ENCODE measurements around the gene CYB561.

CYB561 gene

DNA sequence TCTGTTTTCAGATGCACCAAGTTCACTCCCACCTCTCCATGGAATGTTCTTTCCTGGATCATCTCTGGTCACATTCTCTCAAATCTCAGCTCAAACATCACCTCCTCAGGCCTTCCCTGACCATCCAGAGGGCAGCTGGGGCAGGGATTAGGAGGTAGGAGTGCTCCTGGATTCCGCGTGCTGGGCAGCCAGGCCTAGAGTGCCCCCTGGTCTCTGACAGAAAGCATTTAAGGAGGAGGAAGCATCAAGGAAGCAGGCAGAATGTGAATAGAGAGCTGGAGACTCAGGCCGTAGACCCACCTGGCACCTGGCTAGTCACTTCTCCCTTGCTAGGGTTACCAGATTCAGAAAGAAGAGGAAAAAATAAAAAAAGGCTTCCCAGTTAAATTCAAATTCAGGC lies 2.5 kb upstream of the CYB561 start:
- FAIRE-seq: no peak

DNA sequence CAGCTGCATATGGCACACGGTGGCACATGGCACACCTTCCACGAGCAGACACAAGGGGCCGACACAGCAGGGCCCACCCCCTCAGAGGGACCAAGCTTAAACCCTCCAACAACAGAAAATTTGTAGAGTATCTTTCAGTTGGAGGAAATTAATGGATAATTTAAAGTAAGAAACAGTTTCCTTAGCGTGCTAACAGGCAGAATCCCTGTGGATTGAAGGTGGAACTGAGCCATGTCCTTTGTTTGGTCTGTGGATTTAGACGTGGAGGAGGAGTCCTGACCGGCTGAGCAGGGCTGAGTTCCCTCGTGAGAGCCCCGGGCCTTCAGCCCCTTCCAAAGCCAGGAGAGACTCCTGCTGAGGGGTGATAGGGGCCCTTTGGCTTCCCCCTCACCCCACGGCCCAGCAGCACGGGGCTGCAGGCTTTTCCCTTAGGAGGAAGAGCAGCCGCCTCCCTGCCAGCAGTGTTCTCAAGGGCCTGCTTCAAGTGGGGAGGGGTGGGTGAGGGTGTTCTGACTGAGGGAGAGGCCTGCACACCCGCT lies 1.4 kb upstream of the CYB561 start:
- FAIRE-seq: no peak

DNA sequence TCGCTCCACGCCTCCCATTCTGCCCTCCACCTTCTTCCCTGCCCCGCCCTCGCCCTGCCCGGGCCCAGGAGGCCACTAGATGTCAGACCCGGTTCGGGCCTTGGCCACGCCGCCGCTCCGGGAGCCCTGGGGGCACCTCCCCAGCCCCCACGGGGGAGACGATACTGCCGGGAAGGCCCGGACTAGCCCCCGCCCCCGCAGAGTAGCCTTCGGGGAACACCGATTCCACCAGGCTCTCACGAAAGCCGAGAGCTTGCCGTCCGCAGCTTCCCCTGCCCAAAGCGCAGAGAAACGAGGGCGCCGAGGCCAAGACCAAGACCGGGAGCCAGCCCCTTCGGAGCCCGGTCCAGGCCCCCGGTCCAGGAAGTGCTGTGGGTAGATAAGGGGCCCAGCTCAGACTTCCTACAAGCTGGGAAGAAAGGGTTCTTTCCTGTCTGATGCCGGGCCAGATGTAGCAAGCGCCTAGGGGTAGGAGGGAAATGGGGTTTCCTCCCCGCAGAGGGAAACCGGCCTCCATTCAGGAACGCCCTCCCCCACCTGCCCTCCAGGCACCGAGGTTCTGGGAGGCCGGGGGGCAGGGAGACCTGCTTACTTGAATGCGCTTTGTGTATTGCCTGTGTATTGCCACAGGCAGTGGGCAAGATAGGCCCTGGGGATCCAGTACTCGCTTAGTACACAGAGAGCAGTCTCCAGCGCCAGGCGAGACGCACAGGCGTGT lies 806 bp upstream of the CYB561 start:
- no peak for FAIRE-seq

DNA sequence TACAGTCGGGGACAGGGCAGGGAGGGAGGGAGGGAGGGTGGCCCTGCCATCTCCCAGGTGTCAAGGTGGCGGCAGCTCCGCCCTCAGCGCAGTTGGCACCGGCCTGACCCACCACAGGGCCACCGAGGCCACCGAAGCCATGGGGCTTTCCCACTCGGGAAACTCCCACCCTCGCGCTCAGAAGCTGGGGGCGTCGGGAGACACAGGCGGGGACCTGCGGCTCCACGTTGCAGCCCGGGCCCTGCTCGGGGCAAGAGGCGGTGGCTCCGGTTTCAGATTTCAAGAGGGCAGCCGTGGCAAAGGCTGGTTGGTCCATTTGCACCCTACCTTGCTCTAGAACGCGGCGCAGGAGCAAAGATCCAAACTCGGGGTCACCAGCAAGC lies 544 bp downstream of the CYB561 start:
- no peak for FAIRE-seq

DNA sequence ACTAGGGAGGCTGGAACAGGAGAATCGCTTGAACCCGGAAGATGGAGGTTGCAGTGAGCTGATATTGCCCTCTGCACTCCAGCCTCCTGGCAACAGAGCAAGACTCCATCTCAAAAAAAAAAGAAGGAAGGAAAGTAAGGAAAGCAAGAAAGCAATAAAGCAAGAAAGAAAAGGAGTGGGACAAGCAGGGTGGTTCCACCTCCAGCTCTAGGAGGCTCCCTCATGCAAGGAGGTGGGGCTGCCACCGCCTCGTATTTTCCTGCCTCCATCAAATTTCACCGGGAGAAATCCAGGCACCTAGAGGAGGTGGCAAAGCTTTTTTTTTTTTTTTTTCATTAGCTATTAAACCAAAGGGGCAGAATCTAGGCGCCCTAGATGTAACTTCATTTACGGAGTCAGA lies 1.0 kb downstream of the CYB561 start:
- FAIRE-seq: no peak

DNA sequence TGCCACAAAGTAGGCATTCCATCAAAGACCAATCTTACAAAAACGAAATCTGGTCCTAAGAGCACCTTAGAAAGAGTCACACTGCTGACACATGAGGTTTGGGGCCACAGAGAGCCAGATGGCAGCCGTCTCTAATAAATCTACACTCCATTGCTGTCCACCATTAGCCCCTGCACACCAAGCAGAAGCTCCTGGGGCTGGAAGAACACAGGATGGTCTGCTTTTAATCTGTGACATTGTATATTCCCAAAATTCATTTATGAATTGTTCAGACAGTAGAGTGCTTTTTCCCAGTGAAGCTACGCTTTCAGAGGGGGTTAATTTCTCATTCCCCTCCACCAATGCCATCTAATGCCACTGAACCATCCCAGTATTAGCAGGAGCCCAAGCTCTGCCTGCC lies 1.6 kb downstream of the CYB561 start:
- no peak for FAIRE-seq

DNA sequence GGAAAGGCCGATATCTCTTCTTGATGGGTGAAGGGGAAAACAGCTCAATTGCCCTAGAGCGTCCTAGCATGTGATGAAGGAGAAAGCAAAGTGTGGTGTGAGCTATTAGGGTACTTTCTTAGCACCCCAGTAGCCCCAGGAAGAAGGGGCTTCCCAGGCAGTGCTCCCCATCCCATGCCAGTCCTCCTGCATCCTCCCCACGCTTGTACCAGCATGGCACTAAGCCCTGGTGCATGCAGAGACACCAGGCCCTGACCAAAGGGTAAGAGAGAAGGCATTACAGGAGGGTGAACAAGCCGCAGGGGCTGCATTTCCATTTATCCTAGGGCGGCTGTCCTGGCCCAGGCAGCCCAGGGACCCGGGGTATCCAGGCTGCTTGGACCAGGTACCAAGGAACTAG lies 3.1 kb downstream of the CYB561 start:
- no peak for FAIRE-seq

DNA sequence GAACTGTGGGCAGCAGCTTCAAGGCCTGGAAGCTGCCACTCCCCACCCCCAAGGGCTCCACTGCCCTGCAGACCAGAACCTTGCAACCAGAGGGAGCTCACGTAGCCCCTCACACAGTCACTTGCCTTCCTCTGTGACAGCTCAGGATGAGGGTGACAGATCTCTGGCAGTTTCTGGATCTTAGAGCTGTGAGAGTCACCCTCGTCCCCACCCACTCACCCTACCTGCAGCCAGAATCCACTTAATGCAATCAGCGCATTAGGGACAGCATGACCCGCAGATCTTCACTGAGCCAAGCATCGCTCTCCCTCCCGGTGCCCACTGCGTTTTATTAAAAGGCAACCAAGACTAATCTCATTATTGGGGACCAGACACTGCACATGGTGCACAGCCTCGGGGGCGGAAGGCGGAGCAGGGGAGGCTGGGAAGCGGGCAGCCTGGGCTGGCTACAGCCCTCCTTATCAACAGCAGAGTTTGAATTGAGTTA lies 3.5 kb downstream of the CYB561 start:
- no peak for FAIRE-seq

DNA sequence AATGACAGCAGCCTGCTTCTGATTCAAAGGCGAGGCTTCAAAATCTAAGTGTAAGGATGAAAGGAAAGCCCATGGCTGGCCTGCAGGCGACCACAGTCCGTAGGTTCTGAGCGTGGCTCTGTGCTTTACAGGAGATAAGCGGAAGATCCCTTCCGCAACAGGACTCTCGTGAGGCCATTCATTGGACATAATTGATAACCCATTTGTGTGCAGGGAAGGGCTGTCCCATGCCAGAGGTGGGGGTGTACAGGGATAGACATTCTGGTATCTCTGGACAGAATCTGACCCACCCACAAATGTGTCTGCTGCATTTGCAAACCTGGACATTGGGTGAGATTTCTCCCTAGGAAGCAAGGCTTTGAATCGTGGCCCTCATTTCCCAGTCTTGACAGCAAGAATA lies 4.0 kb downstream of the CYB561 start:
- FAIRE-seq: no peak

DNA sequence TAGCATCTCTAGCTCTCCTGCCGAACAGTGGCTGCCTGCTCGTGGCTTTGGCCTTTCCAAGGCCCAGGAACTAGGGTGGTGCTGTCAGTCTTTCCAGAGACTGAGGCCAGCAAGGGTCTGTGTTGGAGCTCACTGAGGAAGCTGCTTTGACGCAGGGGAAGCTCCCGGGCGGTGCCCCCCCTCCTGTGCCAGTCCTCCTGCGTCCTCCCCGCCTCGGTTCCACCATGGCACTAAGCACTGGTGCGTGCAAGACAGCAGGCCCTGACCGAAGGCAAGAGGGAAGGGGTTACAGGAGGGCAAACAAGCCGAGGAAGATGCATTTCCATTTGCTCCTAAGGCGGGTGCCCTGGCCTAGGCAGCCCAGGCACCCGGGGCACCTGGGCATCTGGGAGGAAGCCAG lies 4.5 kb downstream of the CYB561 start:
- no peak for FAIRE-seq

DNA sequence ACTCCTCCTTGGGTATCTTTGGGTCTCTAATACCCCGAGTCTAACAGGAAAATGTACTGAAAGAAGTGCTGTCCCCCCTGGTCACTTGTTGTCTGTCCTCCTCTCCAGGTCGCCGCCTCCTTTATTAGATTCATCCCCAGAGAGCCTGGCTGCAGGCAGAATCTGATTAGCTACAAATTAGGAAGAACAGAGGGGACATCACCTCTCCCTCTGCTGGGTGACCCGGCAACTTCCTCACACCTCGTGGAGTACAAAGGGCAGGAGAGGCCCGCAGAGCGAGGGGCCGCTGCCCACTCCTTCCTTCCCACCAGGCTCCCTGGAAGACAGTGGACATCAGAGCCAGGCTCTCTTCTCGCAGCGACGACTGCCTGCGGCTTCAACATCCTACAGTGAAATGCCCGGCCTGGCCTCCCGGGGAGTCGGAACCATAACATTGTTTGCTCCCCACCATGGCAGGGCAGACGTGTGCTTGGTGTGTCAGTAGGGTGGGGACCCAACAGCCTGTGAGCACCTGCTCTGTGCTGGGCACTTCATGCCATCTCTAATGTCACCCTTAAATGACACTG lies 5.3 kb downstream of the CYB561 start:
- FAIRE-seq: no peak

DNA sequence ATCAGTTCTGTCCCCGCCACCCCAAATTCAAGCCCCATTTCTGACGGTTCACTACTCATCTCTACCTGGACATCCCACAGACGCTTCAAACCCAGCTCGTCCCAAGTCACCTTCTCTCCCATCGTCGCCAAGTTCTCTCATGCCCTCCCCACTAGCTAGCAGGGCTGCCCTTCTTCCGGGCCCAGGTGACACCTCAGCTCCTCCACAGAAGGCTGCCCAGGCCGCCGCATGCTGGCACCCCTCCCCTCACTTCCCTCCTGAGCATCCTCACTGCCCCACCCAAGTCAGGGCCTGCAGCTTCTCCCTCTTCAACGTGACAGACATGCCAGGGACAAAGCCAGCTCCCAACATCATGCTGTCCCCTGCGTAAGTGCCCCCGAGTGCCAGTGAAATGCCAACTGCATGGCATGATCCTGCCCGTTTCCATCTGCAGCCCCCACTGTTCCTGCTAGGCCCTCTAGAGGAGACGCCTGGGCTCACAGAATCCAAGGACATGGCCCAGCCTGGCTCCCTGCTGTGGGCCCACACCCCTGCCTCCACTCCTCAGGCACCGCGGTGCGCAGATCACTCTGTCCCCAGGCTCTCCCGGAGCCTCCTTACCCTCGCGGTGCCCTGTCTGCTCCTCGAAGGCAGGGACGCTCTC lies 5.9 kb downstream of the CYB561 start:
- no peak for FAIRE-seq

DNA sequence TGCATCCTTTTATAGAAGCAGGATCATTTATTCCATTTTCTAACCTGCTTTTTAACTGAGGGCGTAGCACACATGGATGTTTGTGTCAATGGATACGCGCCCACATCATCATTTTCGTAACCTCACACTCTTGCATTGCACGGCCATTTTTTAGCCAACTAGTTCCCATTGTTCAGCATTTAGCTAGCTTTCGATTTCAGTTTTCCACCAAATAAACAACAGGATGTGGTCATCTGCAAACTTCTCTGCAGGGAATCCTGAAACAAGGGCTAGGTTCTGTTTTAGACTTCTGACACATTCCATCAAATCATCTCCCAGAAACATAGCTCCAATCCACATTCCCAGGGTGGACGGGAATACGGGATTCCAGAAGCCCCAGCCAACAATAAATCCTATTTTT lies 6.4 kb downstream of the CYB561 start:
- no peak for FAIRE-seq

DNA sequence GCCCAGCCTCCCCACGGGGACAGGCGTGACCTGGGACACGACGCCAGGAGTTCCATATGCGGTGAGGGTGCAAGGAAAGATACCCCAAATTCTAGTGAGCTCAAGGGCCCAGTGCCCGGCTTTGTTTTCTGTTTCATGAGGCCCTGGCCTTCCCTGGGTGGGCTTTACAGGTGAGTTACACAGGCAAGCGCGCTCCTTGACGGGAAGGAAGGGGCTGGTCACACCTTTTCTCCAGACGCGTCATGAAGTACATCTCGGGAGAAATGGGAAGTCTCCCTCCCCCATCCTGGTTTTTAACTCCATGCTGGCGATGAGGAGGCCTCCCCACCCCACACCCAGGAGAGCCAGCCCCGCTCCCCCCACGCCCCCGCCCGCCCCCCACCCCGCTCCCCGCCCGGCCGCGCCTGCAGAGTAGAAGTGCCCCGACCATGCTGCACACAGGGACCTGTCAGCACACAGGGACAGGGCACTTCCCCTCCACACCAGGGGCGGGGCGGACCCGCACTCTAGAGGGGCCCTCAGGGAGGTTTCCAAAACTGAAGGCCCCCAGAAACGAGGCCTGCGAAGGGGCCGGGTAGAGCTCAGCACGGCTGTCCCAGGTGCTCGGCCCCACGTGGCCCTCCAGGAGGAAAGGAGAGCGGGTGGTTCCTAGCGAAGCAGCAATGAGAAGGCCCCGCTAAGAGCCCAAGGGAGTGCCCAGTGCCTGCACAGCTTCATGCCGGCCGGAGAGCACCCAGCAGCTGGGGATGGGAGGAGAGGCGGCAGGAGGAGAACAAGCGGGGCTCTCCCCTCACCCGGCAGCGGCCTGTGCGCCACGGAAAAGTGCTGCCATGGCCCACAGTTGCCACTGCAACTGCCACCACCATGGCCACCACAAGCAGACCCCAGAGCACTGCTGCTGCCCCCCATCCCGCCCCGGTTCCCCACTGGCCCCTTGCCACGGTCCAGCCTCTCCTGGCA lies 7.7 kb downstream of the CYB561 start:
- no peak for FAIRE-seq

DNA sequence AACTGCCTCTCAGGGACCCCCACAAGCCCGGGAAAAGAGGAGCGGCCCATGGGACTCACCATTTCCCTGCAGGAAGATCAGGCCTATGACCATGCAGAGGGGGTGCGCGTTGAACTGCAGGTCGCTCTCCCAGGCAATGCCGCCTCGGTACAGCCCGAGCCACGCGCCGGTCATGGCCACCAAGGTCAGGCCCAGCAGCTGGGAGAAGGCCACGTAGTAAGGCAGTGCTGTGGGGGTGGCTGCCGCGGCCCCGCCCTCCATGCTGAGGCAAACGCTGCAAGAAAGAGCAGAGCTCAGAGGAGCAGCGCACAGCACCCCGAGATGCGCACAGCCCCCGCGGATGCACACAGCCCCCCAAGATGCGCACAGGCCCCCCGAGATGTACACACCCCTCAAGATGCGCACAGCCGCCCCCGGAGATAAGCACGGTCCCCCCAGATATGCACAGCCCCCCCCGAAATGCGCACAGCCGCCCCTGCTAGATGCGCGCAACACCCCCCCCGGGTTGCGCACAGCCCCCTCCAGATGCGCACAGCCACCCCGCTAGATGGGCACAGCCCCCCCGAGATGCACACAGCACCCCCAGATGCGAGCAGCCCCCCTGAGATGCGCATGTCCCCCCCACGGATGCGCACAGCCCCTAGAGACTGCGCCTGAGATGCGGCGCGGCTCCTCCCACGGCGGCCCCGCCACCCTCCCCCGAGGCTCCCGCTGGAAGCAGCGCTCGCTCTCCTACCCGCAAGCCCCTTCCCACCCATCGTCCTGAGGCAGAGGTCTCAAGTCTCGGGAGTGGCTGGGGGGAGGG lies 8.6 kb downstream of the CYB561 start:
- no peak for FAIRE-seq

DNA sequence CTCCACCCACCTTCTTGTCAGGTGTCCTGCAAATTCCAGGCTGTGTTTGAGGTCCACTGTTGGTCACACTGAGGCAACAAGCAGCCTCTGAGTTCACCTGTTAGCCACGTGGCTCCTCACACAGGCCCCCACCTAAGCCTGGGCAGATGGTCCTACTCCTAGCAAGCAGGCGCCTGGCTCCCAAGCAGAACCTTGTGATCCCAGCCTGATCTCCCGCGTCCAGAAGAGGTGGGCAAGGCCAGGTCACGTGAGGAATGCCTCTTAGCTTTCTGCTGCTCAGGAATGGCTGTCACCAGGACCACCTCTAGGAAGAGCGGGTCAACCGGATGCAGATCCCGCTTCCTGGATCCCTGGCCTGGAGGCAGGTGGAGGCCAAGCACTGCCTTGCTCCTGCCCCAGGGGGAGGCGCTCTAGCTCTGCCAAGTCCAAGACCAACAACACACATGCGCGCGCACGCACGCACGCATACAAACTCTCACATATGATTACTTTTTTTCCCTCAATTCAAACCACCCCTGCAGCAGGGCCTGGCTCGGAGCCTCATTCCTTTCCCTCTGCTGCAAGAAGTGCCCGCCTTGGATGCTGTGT lies 9.5 kb downstream of the CYB561 start:
- no peak for FAIRE-seq

DNA sequence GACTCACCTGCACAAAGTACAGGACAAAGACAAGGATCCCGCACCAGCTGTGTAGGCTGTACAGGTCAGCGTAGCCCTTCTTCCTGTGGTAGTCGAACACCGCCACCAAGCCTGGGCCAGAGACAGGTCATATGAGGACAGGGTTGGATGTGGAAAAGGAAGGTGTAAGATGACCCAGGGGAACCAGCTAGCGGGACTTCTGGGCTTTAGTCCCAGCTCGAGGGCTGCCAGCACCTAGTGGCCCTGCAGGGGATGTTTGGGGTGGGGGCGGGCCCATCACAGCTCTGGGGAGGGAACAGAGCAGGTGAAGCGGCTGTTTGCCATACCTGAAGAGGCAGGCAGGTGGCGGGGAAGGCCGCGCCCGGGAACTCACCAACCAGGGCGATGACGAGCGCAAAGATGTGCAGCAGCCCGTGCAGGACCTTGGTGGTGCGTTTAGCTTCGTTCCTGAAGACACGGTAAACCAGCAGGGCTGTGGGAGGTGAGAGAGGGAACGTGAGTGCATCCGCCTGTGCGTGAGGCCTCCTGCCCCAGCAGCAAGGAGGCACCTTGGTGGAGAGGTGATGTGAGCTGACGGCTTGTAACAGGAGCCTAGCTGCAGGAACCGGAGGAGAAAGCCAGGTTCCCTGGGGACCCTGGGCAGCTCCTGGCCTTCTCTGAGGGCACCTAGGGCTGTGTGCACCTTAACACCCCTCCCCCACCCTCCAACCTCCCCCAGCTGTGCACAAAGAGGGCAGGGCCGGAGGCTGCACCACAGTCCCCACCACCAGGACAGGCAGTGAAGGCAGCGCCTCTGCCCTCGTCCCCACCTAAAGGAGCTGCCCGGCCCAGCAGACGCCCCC lies 10.2 kb downstream of the CYB561 start:
- FAIRE-seq: no peak

DNA sequence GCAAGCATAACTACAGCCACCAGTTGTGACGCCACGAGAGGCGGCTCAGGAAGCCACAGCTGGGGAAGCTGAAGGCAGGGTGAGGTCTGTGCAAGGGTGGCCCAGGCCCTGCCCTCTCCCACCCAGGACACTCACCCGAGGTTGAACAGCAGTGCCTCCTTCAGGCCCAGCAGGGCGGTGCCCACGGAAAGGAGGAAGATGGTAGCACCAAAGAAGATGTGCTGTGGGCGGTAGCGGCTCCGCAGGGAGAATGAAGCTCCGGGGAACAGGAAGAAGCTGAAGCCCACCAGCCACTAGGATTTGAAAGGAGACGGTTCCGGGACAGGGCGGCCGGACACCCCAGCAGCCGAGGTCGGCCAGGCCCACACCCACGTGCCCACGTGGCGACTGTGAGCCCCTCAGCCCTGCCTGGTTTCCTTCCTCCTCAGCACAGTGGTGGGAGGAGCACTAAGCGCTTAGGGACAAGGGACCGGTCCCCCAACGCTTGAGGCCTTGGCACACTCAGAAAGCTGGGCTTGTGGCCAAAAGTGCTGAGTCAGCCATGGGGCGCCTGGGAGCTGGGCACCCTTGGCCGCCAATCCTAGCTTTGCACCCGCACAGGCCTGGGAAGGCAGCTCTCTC lies 11.0 kb downstream of the CYB561 start:
- no peak for FAIRE-seq

DNA sequence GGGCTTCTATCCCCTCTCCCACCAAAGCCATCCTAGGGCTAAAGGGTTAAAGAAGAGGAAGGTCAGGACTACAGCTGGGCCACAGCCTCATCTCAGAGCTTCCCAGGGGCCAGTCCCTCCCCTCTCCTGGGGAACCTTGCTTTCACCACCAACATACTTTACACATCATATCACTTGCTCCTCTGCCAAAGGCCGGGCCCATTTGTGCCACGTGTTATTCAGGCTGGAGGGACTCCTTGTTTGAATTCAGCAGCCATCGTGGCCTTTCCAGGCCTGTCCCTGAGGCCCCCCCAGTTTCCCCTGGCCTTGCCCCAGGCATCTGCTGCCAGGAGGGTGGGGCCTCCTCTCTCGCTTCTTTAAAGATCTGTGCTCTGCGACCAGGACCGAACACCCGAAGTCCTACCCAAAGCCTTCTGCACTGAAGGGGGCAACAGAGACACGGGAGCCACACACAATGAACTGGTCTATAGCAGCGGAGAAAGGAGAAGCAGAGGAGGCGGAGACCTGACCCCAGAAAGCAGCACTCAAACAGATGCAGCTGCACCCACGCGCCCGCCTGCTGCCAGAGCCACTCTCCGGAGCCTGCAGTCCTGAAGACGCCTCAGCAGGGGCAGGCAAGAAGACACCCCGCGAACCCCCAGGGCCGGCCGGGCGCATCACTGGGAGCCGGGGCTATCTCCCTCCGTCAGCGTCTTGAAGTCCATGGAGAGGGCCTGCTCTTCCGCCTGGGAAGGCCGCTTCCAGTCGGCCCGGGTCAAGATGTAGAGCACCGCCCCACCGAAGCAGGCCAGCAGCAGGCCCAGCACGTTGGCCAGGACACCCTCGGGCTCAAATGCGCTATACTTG lies 12.1 kb downstream of the CYB561 start:
- no peak for FAIRE-seq

Measured in colon (tissue), 2 donors.